PC-3 (cell line): ENCODE measurements around the gene TPK1.

ENCODE experiments used
- EZH2 ChIP-seq: fragments of 300-600 bp; sonication (generic); IDR thresholded peaks from one replicate; pipeline ENCODE4 v1.6.1; 2017; ENCODE audit warnings: antibody characterized with exemption, mild to moderate bottlenecking, low read length; ENCODE audit not compliant: unreplicated experiment
- EZH2phosphoT487 ChIP-seq: fragments of 300-600 bp; sonication (generic); IDR thresholded peaks from 2 replicates; pipeline ENCODE4 v1.6.1; 2018; ENCODE audit warnings: mild to moderate bottlenecking, antibody characterized with exemption, low read length, borderline replicate concordance
- TF ChIP-seq, protein P1 (sequence below): fragments of 300-600 bp; sonication (generic); conservative IDR thresholded peaks from 2 replicates; pipeline ENCODE4 v1.5.1; 2017; ENCODE audit warnings: antibody characterized with exemption, low read depth, mild to moderate bottlenecking, low read length

DNA sequence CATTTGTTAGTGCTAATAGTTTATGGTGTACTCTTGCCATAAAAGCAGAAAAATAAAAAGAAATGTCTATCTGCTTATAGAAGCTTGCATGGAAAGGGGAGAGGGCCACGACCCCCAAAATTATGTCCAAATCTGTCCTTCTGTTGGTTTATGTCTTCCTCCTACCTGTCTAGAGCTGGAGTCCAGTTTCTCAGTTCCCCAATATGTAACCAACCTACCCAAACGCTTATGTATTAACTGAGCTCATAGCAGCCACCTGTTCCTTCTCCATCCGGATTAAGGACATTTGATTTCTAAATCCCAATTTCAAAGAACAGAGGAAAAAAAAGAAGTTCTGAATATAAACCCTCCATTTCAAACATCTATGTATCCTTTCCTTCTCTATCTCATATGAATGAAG lies 30.3 kb upstream of the TPK1 start:
- TF ChIP-seq, protein P1, sequence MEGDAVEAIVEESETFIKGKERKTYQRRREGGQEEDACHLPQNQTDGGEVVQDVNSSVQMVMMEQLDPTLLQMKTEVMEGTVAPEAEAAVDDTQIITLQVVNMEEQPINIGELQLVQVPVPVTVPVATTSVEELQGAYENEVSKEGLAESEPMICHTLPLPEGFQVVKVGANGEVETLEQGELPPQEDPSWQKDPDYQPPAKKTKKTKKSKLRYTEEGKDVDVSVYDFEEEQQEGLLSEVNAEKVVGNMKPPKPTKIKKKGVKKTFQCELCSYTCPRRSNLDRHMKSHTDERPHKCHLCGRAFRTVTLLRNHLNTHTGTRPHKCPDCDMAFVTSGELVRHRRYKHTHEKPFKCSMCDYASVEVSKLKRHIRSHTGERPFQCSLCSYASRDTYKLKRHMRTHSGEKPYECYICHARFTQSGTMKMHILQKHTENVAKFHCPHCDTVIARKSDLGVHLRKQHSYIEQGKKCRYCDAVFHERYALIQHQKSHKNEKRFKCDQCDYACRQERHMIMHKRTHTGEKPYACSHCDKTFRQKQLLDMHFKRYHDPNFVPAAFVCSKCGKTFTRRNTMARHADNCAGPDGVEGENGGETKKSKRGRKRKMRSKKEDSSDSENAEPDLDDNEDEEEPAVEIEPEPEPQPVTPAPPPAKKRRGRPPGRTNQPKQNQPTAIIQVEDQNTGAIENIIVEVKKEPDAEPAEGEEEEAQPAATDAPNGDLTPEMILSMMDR: no peak
- TF ChIP-seq EZH2 (no peak), EZH2phosphoT487 (no peak)
